Measurements from ENCODE around the gene SF3A1.

The SF3A1 gene

DNA sequence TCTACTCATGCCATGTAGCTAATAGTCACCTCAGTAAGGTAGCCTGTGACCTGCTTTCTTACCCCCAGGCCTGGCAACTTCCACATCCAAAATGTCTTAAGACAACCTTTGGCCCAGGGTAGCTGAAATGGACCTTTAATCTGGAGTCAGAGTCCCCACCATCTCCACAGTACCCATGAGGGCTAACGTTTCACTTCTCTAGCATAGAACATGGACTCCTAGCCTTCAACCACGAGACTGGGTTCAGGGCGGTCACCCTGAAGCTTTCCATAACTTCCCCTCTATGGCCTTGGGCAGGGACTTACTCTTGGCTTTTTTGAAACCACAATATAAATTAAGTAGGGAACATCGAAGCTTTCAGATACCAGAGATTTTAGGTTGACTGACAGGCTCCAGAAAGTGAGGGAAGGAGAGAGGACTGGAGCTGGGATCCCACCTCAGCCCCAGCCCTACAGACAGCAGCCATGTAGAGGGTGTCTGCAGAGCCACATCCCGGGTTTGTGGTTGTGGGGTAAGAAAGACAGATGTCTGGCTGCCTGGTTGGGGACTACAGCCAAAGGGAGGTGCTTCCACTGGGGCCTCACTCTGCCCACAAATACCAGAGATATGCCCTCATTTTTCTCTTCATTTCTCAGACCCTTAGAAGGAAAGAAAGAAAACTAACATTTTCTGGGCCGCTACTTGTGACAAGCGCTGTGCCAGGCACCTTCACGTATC lies 32.5 kb downstream of the SF3A1 start:
- DNase-seq: no peak

DNA sequence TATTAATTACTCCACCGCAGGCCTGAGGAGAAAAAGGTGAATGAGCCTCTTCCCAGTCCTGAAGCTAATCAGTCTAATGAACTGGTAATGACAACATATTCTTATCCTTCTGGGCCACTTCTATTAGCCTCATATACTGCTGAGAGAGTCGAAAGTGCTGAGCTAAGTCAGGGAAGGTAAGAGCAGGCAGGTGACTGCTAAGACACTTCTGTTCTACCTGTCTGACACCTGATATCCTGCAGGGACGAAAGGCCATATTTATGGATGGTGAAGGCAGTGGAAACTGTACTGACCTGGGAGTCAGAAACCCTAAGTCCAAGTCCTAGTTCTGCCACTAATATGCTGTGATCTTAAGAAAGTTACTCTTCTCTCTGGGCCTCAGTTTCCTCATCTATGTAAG lies 33.4 kb downstream of the SF3A1 start:
- no peak for DNase-seq

DNA sequence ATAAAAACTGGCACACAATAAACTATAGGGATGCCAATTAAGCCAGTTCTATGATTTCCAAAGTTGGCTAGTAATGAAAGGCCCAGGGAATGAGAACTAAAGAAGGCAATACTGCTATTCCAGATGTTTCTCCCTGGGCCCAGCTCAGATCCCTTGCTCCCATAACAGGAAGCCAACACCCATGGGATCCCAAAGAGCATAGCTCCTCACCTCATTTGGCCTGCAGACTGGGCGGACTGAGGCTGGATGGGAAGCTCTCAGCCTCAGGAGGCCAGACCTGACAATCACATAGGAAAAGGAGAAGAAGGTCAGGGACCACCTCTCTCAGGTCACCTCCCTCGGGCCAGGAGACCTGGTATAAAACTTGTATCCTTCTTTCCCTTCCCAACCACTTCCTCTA lies 35.2 kb downstream of the SF3A1 start:
- no peak for DNase-seq

DNA sequence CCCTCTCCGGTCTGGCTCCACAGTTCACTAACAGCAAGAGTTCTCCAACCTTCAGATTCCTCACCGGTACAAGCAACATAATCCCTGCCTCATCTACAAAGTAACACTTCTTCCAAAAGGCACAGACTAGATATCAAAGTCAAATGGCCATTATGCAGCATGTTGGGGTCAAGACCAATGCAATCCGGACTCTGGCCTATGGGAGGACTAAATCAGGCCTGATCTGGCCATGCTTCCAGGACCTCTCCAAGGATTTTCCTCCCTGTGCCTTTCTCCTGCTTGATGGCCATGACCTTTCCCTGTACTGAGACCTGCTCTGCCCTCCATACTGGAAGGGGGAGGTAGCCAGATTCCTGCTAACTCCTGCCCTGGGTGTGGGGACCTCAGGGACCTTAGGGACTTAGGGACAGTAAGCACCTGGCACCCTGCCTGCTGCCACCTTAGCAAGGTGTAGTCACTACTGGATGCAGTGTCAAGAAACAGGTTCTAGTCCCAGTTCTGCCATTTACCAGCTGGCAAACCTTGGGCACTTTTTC lies 36.6 kb downstream of the SF3A1 start:
- no peak for DNase-seq

DNA sequence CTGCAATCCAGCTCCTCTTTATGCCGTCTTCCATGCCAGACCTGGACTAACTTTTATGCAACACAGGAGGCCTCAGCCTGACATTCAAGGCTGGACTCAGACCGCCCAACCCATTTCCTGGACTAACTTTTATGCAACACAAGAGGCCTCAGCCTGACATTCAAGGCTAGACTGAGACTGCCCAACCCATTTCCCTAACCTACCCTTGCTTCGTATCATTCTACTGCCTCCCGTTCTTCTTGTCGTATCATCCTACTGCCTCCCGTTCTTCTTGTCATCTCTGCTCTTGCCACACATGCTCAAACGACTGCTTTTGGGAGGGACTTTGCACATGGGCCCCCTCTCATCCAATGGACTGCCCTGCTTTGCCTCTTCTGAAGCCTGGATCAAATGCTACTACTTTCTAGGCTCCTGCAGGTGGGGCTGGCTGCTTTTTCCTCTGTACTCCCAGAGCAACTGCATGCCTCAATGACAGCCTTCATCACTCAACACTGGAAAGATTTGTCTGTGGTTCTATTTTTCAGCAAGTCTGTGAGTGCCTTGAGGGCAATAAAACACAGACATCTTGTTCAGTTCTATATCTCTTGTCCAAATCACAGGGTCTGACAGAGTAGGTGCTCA lies 37.8 kb downstream of the SF3A1 start:
- no peak for DNase-seq

DNA sequence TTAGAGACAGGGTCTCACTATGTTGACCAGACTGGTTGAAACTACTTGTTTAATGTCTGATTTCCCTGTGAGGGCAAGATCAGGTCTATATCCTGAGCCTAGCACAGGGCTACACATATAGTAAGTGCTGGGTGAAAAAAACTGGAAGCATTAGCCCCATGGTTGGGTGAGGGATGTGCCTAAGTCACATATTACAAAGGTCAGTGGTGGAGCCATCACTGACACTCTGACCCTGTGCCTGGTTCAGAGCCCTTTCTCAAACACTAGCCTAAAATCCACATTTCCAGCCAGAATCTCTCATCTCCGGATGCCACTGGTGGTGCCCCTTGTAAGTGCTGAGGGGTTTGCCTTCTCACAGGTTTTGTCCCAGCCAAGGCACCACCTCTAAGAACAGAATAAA lies 38.9 kb downstream of the SF3A1 start:
- no peak for DNase-seq

DNA sequence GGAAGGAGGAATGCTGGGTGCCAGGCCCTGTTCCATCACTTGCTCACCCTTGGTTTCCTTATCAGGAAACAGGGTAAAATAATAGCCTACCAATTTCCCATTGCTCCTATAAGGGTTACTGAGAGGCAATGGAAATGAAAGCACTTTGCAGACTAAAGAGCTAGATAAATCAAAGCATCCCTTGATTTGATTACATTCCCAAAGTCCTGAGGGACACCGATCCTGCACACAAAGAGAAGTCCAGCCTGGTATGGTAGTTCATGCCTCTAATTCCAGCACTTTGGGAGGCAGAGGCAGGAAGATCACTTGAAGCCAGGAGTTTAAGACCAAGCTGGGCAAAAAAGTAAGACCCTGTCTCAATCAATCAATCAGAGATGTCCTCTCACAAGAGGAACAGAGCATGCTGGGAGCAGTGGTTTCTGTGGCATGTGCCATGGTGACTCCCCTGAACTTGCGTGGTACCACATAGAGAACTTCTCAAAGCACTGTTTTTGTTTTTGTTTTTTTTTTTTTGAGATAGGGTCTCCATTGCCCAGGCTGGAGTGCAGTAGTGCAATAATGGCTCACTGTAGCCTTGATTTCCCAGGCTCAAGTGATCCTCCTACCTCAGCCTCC lies 40.6 kb downstream of the SF3A1 start:
- no peak for DNase-seq

DNA sequence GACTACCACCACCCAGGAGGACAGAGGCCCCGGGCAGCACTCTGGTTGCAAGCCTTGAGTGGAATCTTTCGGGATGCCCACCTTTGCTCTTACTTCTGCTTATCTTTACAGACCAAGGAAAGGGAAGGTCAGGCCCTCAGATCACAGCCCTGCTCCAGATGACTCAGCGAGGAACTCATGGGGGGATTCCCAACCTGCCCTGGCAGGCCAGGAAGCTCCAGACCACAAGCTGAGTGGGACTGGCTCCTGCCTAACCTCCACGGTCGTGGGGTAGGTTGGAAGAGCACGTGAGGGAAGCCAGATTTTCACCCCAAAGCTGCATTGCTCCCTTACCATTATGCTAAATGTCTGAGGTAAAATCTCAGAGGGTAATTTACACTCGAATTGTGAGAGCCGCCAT lies 41.8 kb downstream of the SF3A1 start:
- DNase-seq: peak; percentile 36

DNA sequence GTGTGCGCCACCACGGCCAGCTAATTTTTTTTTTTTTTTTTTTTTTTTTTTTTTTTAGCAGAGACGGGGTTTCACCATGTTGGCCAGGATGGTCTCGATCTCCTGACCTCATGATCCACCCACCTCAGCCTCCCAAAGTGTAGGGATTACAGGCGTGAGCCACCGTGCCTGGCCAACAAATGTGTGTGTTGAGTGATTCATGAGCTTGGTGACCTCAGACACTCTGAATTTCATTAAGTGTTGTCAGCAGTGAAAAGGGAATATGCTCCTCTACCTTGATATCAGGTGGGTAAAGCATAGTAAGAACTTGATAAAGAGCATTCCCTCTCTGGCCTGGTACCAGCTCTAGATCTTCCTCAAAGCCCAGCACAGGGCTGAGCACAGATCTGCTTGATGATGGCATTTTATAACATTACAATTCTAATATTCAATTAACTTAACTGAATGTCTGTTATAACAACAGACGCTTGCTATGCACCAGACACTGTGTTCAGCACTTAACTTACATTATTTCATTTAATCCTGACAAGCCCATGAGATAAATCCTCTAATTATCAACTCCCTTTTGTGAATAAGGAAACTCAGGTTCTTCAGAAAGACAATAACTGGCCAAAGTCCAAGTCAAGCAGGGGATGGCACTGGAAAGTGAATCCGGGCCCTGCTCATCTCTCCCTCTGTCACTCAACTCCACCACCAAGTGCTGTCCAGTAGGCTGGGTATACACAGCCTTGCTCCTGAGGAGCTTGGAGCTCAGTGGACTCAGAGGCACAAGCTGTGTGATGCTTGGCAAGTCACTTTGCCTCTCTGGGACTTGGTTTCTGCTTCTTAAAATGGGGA lies 42.9 kb downstream of the SF3A1 start:
- DNase-seq: no peak

DNA sequence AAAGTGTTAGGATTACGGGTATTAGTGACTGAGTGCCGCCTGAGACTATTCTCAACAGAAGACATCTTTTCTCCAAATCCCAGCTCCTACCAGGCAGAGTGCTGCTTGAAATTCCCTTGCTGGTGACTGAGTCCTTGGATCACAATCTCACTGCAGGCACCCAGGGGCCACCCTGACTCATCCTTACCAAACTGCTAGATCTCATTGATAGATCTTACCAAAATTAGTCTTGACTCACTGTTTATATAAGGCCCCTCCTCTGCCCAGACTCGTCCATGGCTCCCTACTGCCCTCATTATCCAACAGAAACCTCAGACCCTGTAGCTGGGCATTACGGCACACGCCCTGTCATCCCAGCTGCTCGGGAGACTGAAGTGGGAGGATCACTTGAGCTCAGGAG lies 44.6 kb downstream of the SF3A1 start:
- DNase-seq: no peak

DNA sequence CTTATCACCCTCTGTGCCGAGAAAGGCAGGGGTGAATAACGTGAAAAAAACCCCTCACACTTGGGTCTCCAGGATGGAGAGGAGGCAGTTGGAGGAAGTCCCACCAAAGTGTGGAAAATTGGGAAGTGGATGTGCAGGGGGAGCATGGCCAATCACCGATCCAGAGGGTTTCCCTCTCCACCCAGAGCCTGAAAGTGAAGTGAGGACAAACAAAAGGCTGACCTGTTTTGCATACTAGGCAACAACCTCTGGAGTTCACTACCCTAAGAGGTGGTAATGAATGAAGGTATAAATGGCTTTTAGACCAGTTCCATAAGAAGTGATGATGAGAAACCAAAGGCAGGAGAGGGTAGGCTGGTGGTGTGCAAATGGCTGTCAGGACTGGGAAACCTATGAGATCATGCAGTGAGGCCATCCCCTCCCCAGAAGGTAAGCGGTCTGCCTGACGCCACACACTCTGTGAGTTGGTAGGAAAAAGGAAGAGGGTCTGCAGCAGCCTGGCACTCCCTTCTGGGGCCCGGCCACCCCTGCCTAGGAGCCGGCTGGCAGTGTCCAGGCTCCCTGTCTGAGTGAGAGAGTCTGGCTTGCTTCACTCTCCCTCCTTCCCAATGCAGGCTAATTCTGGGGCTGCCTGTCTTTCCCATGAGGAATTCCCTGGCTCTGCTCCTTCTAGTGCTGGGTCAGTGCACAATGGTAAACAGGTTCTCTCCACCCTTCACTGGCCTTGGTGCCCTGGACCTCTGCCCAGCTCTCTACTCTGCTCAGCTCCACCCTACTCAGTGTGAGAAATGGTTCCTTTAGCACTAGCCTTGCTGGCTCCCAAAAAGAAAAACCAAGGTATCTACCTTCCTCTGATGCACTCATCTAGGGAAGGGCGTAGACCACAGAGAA lies 45.6 kb downstream of the SF3A1 start:
- no peak for DNase-seq

DNA sequence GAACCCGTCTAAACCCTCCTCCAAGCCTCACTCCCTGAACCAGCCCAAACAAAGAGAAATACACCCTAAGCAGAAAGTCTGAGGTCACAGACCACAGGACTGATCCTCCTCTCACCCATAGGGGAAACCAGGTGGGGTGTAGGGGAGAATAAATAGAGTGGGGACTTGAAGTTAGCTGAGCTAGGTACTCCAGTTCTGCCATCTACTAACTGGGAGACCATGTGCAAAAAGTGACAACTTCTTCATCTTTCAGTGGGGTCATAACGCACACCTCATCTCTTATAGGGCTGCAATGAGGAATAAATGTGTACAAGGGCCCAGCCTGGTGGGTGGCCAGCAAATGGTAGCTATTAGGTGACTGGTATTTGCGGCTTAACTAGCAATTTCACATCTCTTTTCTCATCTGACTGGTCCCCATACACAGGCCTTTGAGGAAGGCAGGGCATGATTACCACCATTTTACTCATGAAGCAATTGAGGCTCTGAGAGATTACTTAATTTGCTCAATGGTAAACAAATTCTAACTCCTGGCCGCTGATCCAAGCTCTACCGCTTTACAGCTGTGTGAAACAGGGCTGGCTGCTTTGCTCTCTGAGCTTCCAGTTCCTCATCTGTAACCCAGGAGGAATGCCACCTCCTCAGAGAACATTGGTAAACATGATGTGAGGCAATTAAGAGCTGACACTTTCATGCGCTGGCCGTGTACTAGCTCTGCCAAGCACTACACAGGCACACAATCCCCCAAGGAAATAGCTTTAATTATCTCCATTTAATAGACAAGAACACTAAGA lies 46.5 kb downstream of the SF3A1 start:
- DNase-seq: no peak

DNA sequence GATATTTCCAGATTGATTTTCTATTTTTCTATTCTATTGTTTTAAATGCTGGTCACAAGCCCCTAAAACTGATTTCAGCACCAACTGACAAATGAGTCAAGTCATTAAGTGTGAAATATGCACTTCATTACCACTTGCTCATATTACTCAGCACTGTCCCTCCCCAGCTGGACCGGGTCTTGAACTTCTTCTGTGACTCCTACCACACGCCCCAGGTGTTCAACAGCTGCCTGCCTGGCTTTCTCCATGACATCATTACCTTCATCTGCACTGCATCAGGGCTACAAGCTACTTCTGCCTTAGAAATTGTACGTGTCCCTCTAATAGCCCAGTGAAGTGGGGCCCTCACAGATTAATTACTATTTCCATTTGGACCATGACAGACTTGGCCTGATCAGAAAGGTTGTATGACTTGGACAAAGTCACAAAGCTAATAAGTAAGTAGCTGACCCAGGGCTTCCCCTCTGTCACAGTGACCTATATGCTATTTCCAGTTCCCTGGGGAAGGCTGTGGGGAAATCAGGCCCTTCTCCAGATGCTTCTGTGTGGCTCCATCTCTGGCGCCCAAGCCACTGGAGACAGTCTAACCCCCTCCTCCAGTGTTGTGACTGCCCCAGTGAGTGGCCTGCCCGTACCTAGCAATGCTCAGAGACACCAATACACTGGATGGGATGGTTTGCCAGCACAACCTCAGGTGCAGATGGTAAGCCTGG lies 48.0 kb downstream of the SF3A1 start:
- DNase-seq: no peak

DNA sequence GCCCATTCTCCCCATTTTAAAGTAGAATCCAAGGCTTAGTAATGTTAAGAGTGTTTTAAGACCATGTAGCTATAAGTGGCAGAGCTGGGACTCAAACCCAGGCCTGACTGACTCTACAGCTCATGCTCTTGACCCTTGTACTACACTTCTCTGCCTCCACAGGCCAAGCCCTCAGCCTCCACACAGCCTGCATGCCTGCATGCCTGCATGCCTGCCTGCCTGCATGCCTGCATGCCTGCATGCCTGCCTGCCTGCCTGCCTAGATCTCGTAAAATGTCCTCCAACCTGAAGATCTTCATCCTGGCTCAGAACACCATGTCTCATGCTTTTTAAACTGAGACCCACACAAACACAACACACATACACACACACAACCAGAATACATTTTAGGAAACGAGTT lies 48.6 kb downstream of the SF3A1 start:
- no peak for DNase-seq

DNA sequence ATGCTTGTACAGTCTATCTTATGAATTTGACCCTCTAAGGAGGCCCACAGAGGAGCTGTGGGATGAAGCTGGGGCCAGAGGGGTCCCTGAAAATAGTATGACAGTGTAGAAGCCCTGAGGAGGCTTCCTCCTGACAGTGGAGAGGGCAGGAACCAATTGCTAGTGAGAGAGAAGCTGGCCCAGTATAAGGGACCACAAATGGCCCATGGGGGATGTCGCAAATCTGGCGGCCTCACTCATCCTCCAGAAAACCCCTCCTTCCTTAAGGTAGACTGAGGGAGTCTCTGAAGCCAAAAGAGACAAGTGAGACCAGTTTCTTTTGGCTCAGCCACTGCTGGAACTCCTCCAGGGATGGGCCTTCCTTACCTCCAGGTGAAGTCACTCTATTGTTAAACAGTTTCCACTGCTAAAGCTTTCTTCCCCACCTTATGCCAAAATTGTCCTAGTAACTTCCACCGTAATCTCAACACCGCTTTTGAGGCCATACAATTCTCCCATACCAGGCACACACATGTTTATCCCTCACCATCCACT lies 49.6 kb downstream of the SF3A1 start:
- DNase-seq: no peak

DNA sequence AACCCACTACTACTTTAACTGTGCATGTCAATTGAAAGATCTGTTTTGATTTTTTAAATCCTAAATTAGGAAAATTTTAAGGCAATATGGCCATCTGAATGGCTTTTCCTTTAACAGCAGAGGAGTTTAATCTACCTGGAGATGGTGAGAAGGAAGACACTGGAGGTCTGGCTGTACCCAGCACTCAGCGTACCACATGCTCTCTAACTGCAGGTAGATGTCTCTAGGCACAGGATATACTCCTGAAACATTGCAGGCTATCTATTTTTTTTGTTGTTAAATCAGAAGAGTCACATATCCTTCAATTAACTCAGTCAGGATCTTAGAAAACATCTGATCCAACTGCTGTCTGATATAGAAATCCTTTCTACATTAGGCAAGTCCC lies 50.1 kb downstream of the SF3A1 start:
- no peak for DNase-seq

DNA sequence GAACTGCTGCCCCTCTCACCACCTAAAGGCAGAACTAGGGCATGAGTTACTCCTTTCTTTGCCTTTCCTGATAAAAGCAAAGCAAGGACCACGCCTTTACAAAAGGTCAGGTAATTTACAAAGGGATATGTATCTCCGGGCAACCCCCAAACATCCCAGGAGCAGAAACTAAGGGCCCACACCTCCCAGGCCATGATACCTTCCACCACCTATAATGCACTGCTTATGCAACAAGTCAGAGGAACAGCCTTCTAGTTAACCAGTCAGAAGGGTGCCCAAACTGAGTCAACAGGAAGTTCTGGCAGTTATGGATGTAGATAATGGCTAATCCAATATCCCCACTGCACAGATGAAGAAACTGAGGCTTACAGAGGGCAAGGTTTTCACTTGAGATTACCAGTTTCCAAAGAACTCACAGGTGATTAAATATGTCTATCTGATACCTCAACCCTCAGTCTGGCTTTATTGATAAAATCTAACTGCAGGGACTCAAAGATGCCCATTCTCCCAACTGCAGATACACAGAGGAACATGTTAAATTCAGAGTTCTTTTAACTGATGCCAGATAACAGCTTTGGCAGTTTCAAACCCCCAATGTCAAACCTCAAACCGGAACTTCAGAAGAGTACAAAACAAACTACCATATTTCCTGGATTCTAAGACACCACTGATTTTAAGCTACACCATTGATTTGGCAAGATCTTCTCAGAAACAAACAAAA lies 50.6 kb downstream of the SF3A1 start:
- DNase-seq: no peak

DNA sequence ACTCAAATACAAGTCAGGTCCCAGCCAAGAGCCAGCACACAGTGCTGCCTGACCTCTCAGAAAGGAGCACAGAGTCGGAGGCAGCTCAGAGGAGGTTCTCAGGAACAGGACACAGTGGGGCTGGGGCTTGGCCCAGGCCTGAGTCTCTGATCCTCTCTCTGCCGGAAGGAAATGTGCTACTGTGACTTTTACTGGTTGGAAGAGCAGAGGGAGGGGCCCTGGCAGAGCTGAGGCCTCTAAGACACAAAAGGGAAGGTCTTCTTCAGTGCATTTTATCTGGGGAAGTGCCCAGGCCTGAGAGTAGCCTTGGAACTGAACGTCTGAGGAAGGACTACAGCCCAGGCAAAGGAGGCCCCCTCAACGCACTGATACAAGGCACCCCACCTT lies 51.2 kb downstream of the SF3A1 start:
- no peak for DNase-seq

DNA sequence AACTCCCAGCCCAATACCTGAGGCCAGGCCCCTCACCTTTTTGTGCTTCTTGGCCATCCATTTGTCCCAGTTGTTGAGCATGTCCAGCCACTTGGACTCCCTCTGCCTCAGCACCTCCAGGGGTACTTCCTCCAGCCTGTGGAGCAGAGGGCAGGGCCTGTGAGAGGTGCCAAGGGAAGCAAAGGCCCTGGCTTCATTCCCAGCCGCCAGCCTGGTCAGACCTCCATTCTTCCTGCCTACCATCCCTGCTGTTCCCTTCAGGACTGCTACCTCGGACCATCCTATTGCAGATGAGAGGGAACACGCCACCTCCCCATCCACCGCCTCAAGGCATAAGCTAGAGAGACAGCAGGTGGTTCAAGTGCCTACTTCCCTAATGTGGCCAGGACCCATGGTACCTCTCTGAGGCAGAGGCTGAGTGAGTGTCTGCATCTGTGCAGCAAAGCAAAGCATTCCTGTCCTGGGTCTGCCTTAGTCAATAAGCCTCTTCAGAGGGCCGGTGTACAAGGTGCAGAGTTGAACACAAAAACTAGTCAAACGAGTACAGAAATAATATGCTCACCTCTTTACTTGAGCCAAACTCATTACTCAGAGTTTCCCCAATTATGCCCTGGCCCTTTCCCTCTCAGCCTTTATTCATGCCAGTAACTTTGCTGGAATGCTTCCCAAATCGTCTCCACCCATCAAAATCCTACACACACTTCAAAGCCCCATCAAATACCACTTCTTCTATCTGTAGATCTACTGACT lies 52.0 kb downstream of the SF3A1 start:
- no peak for DNase-seq
